Activated T-cell treated with anti-CD3 and anti-CD28 coated beads for 4 hours (primary cell): ENCODE results near the gene DENND2A.
"Not testable (repeated sequence)": the region's sequence is repeated elsewhere in the genome, so short reads cannot be mapped to it uniquely, and the experiment has no call there.

Experiments
- DNase-seq: peaks from one replicate; pipeline ENCODE4 v3.0.0-alpha.2; 2020

The DENND2A gene

DNA sequence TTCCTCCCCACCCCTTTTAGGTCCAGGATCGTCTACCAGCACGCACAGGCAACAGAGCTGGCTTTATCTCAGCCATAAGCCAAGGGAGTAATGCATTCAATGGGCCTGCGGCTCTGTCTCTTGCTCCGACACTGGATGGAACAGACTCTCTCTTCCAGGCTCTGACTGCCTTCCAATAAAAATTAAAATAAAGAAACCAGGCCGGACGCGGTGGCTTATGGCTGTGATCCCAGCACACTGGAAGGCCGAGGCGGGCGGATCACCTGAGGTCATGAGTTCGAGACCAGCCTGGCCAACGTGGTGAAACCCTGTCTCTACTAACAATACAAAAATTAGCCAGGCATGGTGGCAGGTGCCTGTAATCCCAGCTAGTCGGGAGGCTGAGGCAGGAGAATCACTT lies 4.1 kb upstream of the DENND2A start:
- DNase-seq: not testable (repeated sequence)

GRCh38 chr7:140643416-140643815 lies 2.8 kb upstream of the DENND2A start:
- DNase-seq: no peak

DNA sequence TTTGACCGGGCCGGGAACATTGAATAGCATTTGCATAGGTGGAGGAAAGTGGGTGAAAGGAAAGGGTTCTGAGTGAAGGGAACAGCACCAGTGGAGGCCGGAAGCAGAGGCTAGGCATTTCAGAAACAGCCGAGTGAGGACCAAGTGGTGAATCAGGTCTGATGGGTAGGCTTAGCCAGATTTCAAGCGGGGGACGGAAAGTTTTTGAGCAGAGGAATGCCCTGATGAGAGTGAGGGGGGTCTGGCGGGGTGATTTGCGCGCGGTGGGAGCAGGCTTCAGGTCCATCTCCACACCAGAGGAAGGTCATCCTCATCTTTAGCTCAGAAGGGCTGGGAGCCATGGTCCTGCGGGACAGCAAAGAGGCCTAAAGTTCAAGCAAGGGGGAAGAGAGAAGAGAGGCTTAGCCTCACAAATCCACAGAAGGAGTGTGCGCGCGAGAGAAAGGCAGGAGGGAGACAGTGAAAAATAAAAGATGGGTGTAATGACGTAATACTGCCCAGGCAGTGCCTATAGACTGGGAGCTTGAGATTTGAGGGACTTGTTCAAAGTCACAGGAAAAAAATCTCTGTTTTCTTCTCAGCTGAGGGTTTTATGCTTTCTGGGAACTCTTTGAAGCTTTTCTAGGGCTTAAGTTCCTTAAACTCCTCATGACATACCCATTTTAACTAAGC lies 1.0 kb upstream of the DENND2A start:
- no peak for DNase-seq

DNA sequence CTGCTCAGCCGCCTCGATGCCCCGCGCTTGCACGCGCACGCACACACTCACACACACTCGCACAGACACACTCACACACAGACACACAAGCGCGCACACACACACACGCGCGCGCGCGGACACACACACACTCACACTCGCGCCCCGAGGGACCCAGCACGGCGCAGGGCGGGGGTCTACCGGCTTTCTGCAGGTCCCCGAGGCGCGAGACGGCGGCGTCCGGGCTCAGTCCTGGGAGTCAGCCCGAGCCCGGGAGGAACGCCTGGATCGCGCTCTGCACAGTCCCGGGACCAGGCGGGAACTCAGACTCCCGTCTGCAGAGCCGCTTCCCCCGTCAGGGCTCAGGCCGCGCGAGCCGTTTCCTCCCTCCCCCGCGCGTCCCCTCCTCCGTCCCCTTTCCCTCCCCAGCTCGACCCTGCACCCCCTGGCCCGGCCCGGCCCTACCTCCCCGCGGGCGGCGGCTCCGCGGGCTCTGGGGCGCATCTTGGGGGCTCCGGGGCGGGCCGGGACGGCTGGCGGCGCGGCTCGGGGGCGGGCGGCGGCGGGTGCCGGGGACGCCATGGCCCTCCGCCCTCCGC lies 464 bp downstream of the DENND2A start:
- DNase-seq: no peak

- DNase-seq: no peak
Measured at GRCh38 chr7:140639366-140640053, 1.1 kb downstream of the DENND2A start.

DNA sequence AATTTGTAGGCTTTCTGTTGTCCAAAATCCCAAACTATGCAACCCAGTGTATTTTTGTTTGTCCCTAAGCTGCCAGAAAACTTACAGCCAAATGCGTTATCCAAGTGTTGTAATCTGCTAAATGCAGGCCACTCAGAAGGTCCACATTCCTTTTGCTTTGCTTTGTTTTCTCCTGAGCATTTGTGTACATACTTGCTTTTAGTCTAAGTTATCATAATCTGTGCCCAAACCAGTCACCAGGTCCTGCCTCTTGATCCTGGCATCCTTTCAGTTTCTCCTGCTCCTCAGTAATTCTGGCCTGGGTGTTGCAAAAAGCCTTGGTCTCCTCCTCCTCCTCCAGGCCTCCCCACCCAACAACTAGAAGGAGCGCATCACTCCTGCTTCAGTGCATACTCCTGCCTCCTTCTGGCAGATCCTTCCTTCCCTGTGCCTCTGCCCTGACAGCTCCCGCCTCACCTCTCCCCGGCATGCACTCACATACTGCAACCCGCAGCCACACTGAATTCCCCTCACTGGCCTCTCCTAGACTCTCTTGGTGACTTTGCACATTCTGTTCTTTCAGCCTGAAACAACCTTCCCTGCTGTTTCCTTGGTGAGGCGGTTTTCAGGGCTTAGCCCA lies 2.3 kb downstream of the DENND2A start:
- DNase-seq: no peak

DNA sequence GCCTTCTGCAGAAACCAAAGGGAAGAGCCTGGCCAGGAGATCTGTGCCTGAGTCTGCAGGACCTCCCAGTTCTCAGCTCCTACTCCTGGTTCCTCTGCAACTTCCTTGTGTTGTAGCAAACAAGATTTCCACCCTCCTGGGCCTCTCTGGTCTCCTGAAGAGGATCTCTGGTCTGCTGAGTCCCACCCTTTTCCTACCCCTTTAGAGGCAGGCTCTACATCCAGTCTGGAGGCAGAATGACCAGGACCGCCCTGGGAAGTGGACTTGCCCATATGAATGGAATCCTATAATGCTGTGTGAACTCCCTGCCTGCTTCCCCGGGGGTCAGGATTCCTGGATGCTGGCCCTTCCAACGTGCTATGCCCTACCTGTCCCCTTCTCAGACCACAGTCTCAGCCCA lies 3.2 kb downstream of the DENND2A start:
- no peak for DNase-seq

GRCh38 chr7:140635816-140636215 lies 4.8 kb downstream of the DENND2A start:
- DNase-seq: no peak

DNA sequence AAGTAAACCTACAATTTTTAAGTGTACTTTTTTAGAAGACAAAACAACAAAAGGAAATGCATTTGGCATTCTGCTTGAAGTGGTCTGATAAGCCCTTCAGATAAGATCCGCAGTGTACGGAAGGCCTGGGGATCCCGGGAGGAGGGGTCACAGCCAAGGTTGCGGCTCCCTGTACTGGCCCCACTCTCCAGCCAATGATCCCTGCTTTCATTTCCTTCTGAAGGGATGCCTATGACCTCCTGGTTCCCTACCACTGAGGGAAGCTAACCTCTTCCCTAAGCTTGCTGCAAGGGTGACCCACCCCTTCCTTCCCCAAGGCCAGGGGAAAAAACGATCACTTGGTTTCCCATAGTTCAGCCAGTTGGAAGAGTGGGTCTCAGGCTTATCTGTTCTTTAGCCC lies 5.3 kb downstream of the DENND2A start:
- DNase-seq: no peak

- DNase-seq: no peak
Measured at GRCh38 chr7:140631602-140632001, 9.0 kb downstream of the DENND2A start.

DNA sequence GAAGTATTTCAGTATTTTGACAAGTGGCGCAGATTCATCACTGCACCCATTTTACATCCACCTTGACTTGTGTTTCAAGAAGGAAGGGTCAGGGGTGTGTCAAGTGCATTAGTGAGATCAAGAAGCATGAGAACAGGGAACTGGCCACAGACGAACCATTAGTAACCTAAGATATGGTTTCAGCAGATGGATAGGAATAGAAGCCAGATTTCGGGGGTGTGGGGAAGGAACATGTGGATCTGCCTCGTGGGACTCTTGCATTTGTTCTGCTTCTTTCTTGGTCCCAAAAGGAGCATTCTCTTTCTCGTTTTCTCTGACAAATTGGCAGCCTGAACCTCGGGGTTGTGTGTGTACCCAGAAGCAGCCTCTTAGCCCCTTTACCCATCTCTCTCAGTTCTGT lies 9.6 kb downstream of the DENND2A start:
- no peak for DNase-seq

- DNase-seq: no peak
Measured at GRCh38 chr7:140625908-140626868, 14.4 kb downstream of the DENND2A start.

- not testable (repeated sequence) for DNase-seq
Measured at GRCh38 chr7:140625192-140625558, 15.4 kb downstream of the DENND2A start.

DNA sequence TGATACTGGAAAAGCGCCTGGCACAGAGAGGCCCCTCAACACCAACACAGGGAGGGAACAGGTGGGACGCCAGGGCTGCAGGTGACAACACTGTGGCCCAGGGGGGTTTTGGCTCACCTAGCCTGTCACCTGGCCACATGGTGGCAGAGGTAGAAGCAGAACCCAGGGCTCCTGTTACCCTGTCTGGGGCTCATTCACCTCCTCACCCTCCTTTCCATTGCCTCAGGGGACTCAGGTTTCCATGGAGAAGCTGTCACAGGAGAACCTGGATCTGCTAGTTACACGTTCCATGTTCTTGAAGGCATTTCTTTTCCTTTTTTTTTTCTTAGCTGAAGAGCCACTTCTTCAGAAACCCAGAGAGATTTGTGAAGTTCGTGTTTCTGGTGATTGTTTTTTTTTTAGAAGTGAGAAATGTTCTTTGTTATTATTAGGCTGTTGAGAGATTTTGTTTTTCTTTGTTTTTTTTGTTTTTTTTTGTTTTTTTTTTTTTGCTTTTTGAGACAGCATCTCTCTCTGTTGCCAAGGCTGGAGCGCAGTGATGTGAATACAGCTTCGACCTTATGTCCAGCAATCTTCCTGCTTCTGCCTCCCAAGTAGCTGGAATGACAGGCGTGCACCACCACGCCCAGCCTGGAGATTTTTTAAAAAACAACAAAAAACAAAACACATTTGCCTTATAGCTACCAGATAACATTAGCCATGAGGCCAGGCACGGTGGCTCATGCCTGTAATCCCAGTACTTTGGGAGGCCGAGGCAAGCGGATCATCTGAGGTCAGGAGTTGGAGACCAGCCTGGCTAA lies 16.0 kb downstream of the DENND2A start:
- no peak for DNase-seq

DNA sequence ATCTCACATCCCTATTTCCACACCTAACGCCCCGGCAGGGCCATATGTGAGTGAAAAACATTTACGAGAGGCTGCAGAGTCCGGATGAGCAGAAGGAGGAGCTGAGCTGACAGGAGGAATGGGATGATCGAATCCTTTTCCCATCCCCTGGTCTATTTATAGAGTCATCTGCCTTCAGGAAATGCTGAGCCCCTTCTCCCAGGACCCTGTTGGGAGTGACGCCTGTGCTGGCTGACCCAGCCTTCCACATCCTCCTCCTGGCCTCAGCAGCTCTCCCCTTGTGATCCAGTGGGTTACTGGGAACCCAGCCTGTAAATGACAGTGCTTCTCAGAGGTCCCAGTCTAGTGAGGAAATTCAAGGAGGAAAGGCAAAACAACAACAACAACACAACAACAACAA lies 16.6 kb downstream of the DENND2A start:
- no peak for DNase-seq

GRCh38 chr7:140621401-140622021 lies 19.1 kb downstream of the DENND2A start:
- DNase-seq: no peak

- not testable (repeated sequence) for DNase-seq
Measured at GRCh38 chr7:140619915-140620510, 20.6 kb downstream of the DENND2A start.

DNA sequence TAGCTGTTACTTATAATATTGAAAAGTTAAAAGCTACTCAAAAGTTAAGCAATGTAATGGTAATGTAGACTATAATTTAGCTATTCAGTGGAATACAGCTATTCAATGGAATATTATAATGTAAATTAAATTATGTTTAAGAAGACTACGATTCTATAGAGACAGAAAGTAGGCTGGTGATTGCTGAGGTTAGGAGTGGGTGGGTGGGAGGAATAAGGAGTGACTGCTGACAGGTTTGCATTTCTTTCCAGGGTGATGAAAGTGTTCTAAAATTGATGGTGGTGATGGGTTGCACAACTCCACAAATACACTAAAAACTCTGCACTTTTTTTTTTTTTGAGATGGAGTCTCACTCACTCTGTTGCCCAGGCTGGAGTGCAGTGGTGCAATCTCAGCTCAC lies 21.4 kb downstream of the DENND2A start:
- DNase-seq: no peak

- no peak for DNase-seq
Measured at GRCh38 chr7:140618306-140618705, 22.3 kb downstream of the DENND2A start.

DNA sequence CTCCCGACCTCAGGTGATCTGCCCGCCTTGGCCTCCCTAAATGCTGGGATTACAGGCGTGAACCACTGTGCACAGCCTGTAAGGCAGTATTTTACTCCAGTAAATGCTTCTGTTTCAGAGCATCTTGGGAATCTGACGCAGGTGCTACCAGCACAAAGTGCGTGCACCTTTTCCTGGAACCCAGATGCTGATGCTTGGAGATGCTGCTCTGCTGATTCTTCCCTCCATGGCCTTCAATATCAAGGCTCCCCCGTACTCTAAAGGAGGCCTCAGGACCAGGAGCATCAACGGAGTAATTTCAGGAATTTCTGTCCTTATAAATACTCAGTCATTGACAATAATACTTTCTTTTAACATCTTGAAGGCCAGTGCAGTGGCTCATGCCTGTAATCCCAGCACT lies 23.5 kb downstream of the DENND2A start:
- DNase-seq: no peak

DNA sequence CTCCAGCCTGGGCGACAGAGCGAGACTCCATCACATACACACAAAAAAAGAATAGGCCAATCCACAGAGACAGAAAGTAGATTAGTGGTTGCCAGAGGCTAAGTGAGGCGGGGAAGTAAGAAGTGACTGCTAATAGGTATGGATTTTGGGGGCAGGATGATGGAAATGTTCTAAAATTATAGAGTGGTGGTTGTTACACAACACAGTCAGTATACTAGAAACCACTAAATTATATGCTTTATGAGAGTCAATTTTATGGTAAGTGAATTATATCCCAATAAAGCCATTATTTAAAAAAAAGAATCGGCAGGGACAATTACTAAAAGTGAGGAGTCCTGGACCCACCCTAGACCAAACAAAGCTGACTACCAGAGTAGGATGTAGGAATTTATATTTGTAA lies 24.3 kb downstream of the DENND2A start:
- no peak for DNase-seq
